Small intestine (tissue), 7 donors: ENCODE results near the gene CALHM6. TPM values are rescaled to one million over a fixed set of nuclear protein-coding genes. Genes with fewer than 3 reads are reported as not detected.

ENCODE experiments used
- DNase-seq, 2 donors: peaks; one replicate each; pipeline versions ENCODE4 v3.0.0 to v3.0.0-alpha.2; 2013
- FAIRE-seq: peaks from 2 replicates; lab custom pipeline; 2012; peaks lifted over from hg19 to GRCh38; lab: Jason Lieb, UNC
- H3K27ac ChIP-seq, 3 donors: one replicate each; pipeline ENCODE4 v1.5.1; 2013; ENCODE audit warnings: low read length in 2 of 3, mild to moderate bottlenecking in 2 of 3, control low read depth in 1 of 3, inconsistent platforms in 1 of 3, low read depth in 1 of 3, moderate library complexity in 1 of 3
- H3K27me3 ChIP-seq, 3 donors: one replicate each; pipeline ENCODE4 v1.6.1; 2013; ENCODE audit warnings: low read length in 3 of 3, inconsistent platforms in 1 of 3; ENCODE audit not compliant: control insufficient read depth in 3 of 3, insufficient read depth in 3 of 3
- H3K36me3 ChIP-seq, 3 donors: one replicate each; pipeline ENCODE4 v1.6.1; 2013; ENCODE audit warnings: low read length in 3 of 3, inconsistent platforms in 1 of 3, low read depth in 1 of 3, mild to moderate bottlenecking in 1 of 3, moderate library complexity in 1 of 3; ENCODE audit not compliant: control insufficient read depth in 3 of 3, insufficient read depth in 2 of 3
- H3K4me1 ChIP-seq, 3 donors: one replicate each; pipeline ENCODE4 v1.6.1; 2013; ENCODE audit warnings: low read length in 2 of 3, inconsistent platforms in 1 of 3, low read depth in 1 of 3, mild to moderate bottlenecking in 1 of 3, moderate library complexity in 1 of 3; ENCODE audit not compliant: control insufficient read depth in 3 of 3, insufficient read depth in 2 of 3
- H3K4me3 ChIP-seq, 3 donors: one replicate each; pipeline ENCODE4 v1.5.1; 2013; ENCODE audit warnings: low read length in 3 of 3, control low read depth in 1 of 3, inconsistent platforms in 1 of 3, low read depth in 1 of 3, mild to moderate bottlenecking in 1 of 3, moderate library complexity in 1 of 3
- H3K9me3 ChIP-seq, 2 donors: one replicate each; pipeline ENCODE4 v1.6.1; 2013; ENCODE audit warnings: low read depth in 1 of 2, low read length in 1 of 2; ENCODE audit not compliant: control insufficient read depth in 2 of 2, insufficient read depth in 1 of 2
- WGBS, 3 donors: extraction: QIAGEN DNeasy Blood & Tissue Kit; methylation state at CpG; one replicate each; pipeline ENCODE4 v1.1.7; 2013; 5-methylcytosine and 5-hydroxymethylcytosine counted together
- polyA plus RNA-seq, 4 donors: library from polyadenylated mRNA; stranded (reverse) in 3 of 4; unstranded in 1 of 4; fragments of 200-250 nt in 3 of 4; fragments of 120-200 nt in 1 of 4; gene quantifications; one replicate each; pipeline versions ENCODE4 v1.2.1 to v1.2.3, GENCODE V29; 2013
- donor health status: healthy with polysubstance abuse.
- donor health status: control.
- donor health status: control.
- donor health status: Bipolar disorder and iron deficiency.
- donor health status: healthy.

CALHM6 gene
- polyA plus RNA-seq, 4 donors: 2.7 to 16.9 (median 9.3) TPM

DNA sequence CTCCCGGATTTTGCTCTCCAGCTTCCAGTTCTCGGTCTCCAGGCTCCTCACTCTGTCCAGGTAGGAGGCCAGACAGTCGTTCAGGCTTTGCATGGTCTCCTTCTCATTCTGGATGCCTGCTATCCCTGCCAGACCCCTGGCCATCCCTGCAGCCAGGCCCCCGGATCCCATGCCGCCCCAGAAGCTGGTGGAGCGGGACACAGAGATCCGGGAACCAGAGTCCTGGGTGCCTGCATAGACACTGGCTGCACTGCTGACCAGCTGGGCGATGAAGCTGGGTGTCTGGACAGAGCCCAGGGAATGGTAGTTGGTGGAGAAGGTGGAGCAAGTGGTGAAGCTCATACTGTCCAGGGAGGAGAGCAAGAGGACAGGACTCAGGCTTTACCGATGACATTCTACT is 2.9 kb upstream of the CALHM6 start:
- DNase-seq (no peak), FAIRE-seq (no peak)
- peaks cover 0 to 3% (median 0%) of the 10 kb centered on the region in 3 donors for H3K4me1 ChIP-seq
- no peak overlapping the region for H3K27ac ChIP-seq
- WGBS, 3 donors: 91 to 94% (median 92%) methylated on average over 8 to 9 of the region's 9 CpGs
- peaks cover 0 to 17% (median 0%) of the 10 kb centered on the region in 3 donors for H3K27me3 ChIP-seq
- H3K4me3 ChIP-seq: no peak overlapping the region
- H3K36me3 ChIP-seq: no peaks in the 10 kb centered on the region
- no peaks in the 10 kb centered on the region for H3K9me3 ChIP-seq

DNA sequence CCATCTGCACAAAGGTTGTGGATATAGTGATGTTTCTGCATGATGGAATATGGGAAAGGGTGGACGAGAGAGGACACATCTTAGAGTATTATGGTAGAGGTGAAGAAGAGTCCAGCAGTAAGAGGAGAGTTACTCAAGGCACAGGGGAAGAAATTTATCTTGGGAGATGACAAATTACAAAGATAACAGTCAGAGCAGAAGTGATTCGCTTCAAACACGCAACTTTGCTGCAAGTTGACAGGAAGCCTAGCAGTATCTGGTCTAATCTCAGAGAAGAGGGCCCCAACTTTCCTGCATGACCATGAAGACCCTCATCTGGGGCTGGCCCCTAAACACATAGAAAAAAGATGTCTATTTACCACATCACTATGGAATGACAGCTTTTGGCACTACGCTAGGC is 1.2 kb upstream of the CALHM6 start:
- no peak for DNase-seq
- Histone ChIP-seq H3K36me3 (no peaks in the 10 kb centered on the region), H3K9me3 (no peaks in the 10 kb centered on the region), H3K27ac (no peak overlapping the region), H3K27me3 (peaks cover 0 to 20% (median 0%) of the 10 kb centered on the region in 3 donors), H3K4me1 (peaks cover 0 to 3% (median 0%) of the 10 kb centered on the region in 3 donors), H3K4me3 (no peak overlapping the region)
- WGBS, 3 donors: 85 to 93% (median 92%) methylated on average over 4 of the region's 4 CpGs
- FAIRE-seq: no peak

DNA sequence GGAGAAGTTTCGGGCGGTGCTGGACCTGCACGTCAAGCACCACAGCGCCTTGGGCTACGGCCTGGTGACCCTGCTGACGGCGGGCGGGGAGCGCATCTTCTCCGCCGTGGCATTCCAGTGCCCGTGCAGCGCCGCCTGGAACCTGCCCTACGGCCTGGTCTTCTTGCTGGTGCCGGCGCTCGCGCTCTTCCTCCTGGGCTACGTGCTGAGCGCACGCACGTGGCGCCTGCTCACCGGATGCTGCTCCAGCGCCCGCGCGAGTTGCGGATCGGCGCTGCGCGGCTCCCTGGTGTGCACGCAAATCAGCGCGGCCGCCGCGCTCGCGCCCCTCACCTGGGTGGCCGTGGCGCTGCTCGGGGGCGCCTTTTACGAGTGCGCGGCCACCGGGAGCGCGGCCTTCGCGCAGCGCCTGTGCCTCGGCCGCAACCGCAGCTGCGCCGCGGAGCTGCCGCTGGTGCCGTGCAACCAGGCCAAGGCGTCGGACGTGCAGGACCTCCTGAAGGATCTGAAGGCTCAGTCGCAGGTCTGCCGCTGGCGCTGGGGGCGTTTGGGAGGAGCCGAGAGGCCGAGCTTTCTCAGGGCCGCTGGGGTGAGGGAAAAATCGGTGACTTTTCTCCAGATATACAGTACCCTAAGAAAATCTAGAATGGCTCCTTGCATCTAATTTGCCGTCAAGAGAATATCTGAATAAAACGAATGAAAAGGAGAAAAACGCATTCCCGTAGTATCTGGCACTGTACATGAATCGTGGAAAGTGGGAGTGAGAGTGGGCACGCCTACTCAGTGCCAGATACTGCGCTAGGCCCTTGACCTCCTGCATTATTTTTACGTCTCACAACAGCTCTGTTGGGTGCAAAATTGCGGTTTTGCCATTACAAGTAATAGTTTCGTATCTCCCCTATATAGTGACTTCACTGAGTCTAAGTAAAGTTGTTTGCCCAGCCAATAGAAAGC is 1.0 kb downstream of the CALHM6 start:
- no peaks in the 10 kb centered on the region for H3K9me3 ChIP-seq
- peaks cover 0 to 3% (median 0%) of the 10 kb centered on the region in 3 donors for H3K4me1 ChIP-seq
- peak overlapping the region in 1 of 3 donors; percentile 8 for H3K27ac ChIP-seq
- H3K27me3 ChIP-seq: peaks cover 0 to 20% (median 0%) of the 10 kb centered on the region in 3 donors
- H3K4me3 ChIP-seq: peak overlapping the region; percentile 32 to 62 (median 48)
- H3K36me3 ChIP-seq: no peaks in the 10 kb centered on the region
- DNase-seq (peak; percentile 50 to 74), FAIRE-seq (no peak)
- 9 to 12% (median 10%) methylated on average over 74 to 84 of the region's 84 CpGs for WGBS, 3 donors

GRCh38 chr6:116463301-116463700 is 2.1 kb downstream of the CALHM6 start:
- Histone ChIP-seq H3K4me1 (peaks cover 0 to 3% (median 0%) of the 10 kb centered on the region in 3 donors), H3K36me3 (no peaks in the 10 kb centered on the region), H3K27ac (no peak overlapping the region), H3K27me3 (peaks cover 0 to 20% (median 0%) of the 10 kb centered on the region in 3 donors), H3K4me3 (no peak overlapping the region), H3K9me3 (no peaks in the 10 kb centered on the region)
- WGBS, 3 donors: 91 to 95% (median 91%) methylated on average over 4 of the region's 4 CpGs
- DNase-seq (no peak), FAIRE-seq (no peak)

- H3K4me3 ChIP-seq: no peak overlapping the region
- no peak overlapping the region for H3K27ac ChIP-seq
- DNase-seq: no peak
- no peaks in the 10 kb centered on the region for H3K9me3 ChIP-seq
- FAIRE-seq: no peak
- H3K27me3 ChIP-seq: peaks cover 0 to 16% (median 0%) of the 10 kb centered on the region in 3 donors
- H3K36me3 ChIP-seq: no peaks in the 10 kb centered on the region
- 43 to 51% (median 47%) methylated on average over 5 of the region's 5 CpGs for WGBS, 3 donors
- H3K4me1 ChIP-seq: peaks cover 0 to 3% (median 0%) of the 10 kb centered on the region in 3 donors
Observed at GRCh38 chr6:116465246-116465645, 4.1 kb downstream of the CALHM6 start.

DNA sequence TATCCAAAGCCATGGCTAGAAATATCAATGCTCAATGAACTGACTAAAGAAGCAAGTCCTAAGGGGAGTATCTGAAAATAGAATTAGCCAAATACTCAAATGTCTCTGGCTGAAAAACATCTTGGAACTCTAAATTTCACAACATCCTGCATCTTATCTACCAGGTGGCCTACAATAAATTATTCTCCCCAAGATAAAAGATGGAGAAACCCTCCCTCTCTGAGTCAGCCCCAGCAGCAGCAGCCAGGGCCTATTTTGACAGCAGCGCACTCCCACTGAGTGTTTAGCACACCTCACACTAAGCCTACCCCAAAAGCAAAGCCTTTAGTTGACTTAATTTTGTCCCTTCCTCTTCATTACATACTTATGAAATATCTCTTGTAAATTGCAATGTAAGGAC is 5.9 kb downstream of the CALHM6 start:
- Histone ChIP-seq H3K27ac (no peak overlapping the region), H3K36me3 (no peaks in the 10 kb centered on the region), H3K27me3 (peaks cover 0 to 12% (median 0%) of the 10 kb centered on the region in 3 donors), H3K4me1 (peaks cover 0 to 3% (median 0%) of the 10 kb centered on the region in 3 donors), H3K9me3 (no peaks in the 10 kb centered on the region), H3K4me3 (no peak overlapping the region)
- FAIRE-seq (no peak), DNase-seq (no peak)
- WGBS, 3 donors: 96 to 100% (median 100%) methylated on average over 1 of the region's 1 CpG

DNA sequence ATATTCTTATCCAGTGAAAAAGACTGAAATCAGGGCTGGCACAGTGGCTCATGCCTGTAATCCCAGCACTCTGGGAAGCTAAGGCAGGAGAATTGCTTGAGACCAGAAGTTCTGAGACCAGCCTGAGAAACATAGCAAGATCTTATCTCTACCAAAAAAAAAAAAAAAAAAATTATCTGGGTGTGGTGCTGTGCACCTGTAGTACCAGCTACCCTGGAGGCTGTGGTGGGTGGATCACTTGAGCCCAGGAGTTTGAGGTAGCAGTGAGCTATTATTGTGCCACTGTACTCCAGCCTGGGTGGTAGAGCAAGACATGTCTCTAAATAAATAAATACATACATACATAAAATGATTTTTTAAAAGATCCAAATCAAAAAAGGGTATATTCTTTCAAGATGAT is 6.3 kb downstream of the CALHM6 start:
- H3K27ac ChIP-seq: no peak overlapping the region
- FAIRE-seq (no peak), DNase-seq (no peak)
- peaks cover 0 to under 1% (median 0%) of the 10 kb centered on the region in 3 donors for H3K4me1 ChIP-seq
- H3K9me3 ChIP-seq: no peaks in the 10 kb centered on the region
- no peak overlapping the region for H3K4me3 ChIP-seq
- H3K36me3 ChIP-seq: no peaks in the 10 kb centered on the region
- H3K27me3 ChIP-seq: peaks cover 0 to 9% (median 0%) of the 10 kb centered on the region in 3 donors

GRCh38 chr6:116468293-116468692 is 7.1 kb downstream of the CALHM6 start:
- DNase-seq: no peak
- H3K27me3 ChIP-seq: peaks cover 0 to 3% (median 0%) of the 10 kb centered on the region in 3 donors
- no peak overlapping the region for H3K27ac ChIP-seq
- no peaks in the 10 kb centered on the region for H3K4me1 ChIP-seq
- H3K4me3 ChIP-seq: no peak overlapping the region
- no peaks in the 10 kb centered on the region for H3K9me3 ChIP-seq
- H3K36me3 ChIP-seq: no peaks in the 10 kb centered on the region
- 47 to 76% (median 59%) methylated on average over 1 of the region's 1 CpG for WGBS, 3 donors
- FAIRE-seq: no peak
